ENCODE measurements around the gene TERT. TPM values are rescaled to one million over a fixed set of nuclear protein-coding genes. Genes with fewer than 3 reads are reported as not detected.

The TERT gene
- total and polyA plus RNA-seq, 2 of the 4 experiments (the other 2 are of a cell fraction): not detected

- Histone ChIP-seq H3K27ac (ENCODE audit: insufficient read depth, low read length) (no peak overlapping the region), H3K4me1 (ENCODE audit: control insufficient read depth, insufficient read depth, low read length) (peaks cover 3% of the 10 kb centered on the region; the same call in 1 of the 2 replicates), H3K9me3 (ENCODE audit: control insufficient read depth, insufficient read depth, low read length) (0 out of 2 replicates have a peak, but pooled peaks cover 2% of the 10 kb centered on the region), H3K56ac (ENCODE audit: extremely low read depth, insufficient read depth, low read length) (no peak overlapping the region), H2BK20ac (ENCODE audit: low read depth, low read length) (no peak overlapping the region), H2AK9ac (replicated peaks; ENCODE audit: low read depth, low read length, poor library complexity) (no peak overlapping the region), H3K4ac (ENCODE audit: low read depth, low read length) (no peak overlapping the region), H3K9ac (ENCODE audit: low read depth, low read length) (no peak overlapping the region), H4K91ac (ENCODE audit: insufficient read depth, low read depth, low read length) (no peak overlapping the region), H3K18ac (ENCODE audit: low read depth, low read length) (no peak overlapping the region), H3K14ac (replicated peaks; ENCODE audit: low read depth, low read length) (no peak overlapping the region), H3K9me1 (ENCODE audit: insufficient read depth, low read length) (peaks cover 6% of the 10 kb centered on the region; the same call in 1 of the 2 replicates), H4K8ac (ENCODE audit: low read depth in 2 of 2, low read length in 2 of 2) (no peak overlapping the region), H2BK5ac (ENCODE audit: low read depth, low read length, poor library complexity, severe bottlenecking) (no peak overlapping the region), H3K27me3 (ENCODE audit: control insufficient read depth, insufficient read depth, low read length) (peaks cover 28% of the 10 kb centered on the region; the same call in 1 of the 2 replicates), H2AK5ac (ENCODE audit: low read depth, low read length) (no peak overlapping the region), H3K23ac (ENCODE audit: low read depth, low read length) (no peak overlapping the region), H2AFZ (replicated peaks; ENCODE audit: low read length, poor library complexity) (no peak overlapping the region), H2BK15ac (ENCODE audit: low read depth, low read length) (no peak overlapping the region), H3K4me2 (ENCODE audit: low read depth, low read length) (no peak overlapping the region), H4K20me1 (ENCODE audit: insufficient read depth, low read length) (no peaks in the 10 kb centered on the region; the same call in 1 of the 2 replicates), H3K4me3 (ENCODE audit: insufficient read depth, low read depth, low read length) (no peak overlapping the region), H4K5ac (ENCODE audit: low read depth, low read length) (no peak overlapping the region), H3K36me3 (ENCODE audit: control insufficient read depth, insufficient read depth, low read length) (no peaks in the 10 kb centered on the region), H3K79me1 (ENCODE audit: low read depth in 1 of 2, low read length in 2 of 2) (no peaks in the 10 kb centered on the region), H2BK120ac (ENCODE audit: low read depth, low read length) (no peak overlapping the region)
- no peak for TF ChIP-seq CEBPB (IDR thresholded peaks at IDR 0.05; ENCODE audit: low read depth, low read length)
- TF ChIP-seq RAD21 (IDR thresholded peaks at IDR 0.05; ENCODE audit: low read length): no peak
- TF ChIP-seq NFE2L2 (IDR thresholded peaks at IDR 0.05; ENCODE audit: low read depth, low read length): no peak
- no peak for TF ChIP-seq CHD1 (IDR thresholded peaks at IDR 0.05; ENCODE audit: low read depth, low read length)
- TF ChIP-seq CTCF (conservative IDR thresholded peaks at IDR 0.05; ENCODE audit: low read depth, low read length): no peak
- no peak for TF ChIP-seq MAFK (IDR thresholded peaks at IDR 0.05; ENCODE audit: low read depth, low read length)
- 33% methylated on average over 1 of the region's 2 CpGs; no CpG with 5 or more reads in 1 of the 2 experiments for WGBS, 2 experiments (ENCODE audit: extremely low coverage in 2 of 2, insufficient read length in 1 of 2)
- DNase-seq (no peak), ATAC-seq (ENCODE audit: low read depth) (no peak)
- in situ Hi-C loops (cut with MboI; ENCODE audit: low sequenced_read_pairs): no loop called here
- BruUV-seq (replicated peaks): no TSS peak
- dilution Hi-C loops (cut with HindIII; ENCODE audit: low sequenced_read_pairs, unreplicated experiment): no loop called here
- POLR2A ChIA-PET (ENCODE audit: unreplicated experiment): no interaction called here
- CTCF ChIA-PET: no interaction called here
- intact Hi-C loops (cut with micrococcal nuclease): loop anchor here (2.0 kb wide), 1 partner anchor 431 kb away; no protein-coding TSS in a partner anchor
Measured at GRCh38 chr5:1209489-1209852, 85.4 kb downstream of the TERT start.
